ENCODE measurements around the gene DENND2C.
"Not testable (repeated sequence)": the region's sequence is repeated elsewhere in the genome, so short reads cannot be mapped to it uniquely, and the experiment has no call there.

DENND2C gene

GRCh38 chr1:114585231-114585630 lies 84.6 kb downstream of the DENND2C start:
- Histone ChIP-seq H3K4me3 (ENCODE audit: low read depth in 1 of 2, low read length in 2 of 2) (no peak overlapping the region), H3K36me3 (ENCODE audit: control insufficient read depth in 1 of 2, insufficient read depth in 2 of 2, low read length in 2 of 2) (no peaks in the 10 kb centered on the region), H3K9ac (ENCODE audit: low read depth in 1 of 2, low read length in 2 of 2) (no peak overlapping the region), H3K4me1 (ENCODE audit: control insufficient read depth in 1 of 2, insufficient read depth in 2 of 2, low read length in 2 of 2) (peaks cover 12 to 20% of the 10 kb centered on the region in 2 donors), H3K27me3 (ENCODE audit: control insufficient read depth in 1 of 2, insufficient read depth in 2 of 2, low read length in 2 of 2) (no peaks in the 10 kb centered on the region), H3K27ac (ENCODE audit: low read depth, low read length) (no peak overlapping the region), H3K9me3 (ENCODE audit: control insufficient read depth in 1 of 2, low read length in 2 of 2) (no peaks in the 10 kb centered on the region)

- peak within 1 kb of the TSS; percentile 91 to 99 for H3K9ac ChIP-seq (ENCODE audit: low read depth in 1 of 2, low read length in 2 of 2)
- peaks cover 8 to 23% of the 10 kb centered on the region in 2 donors for H3K36me3 ChIP-seq (ENCODE audit: control insufficient read depth in 1 of 2, insufficient read depth in 2 of 2, low read length in 2 of 2)
- peaks cover 12 to 14% of the 10 kb centered on the region in 2 donors for H3K4me1 ChIP-seq (ENCODE audit: control insufficient read depth in 1 of 2, insufficient read depth in 2 of 2, low read length in 2 of 2)
- H3K27me3 ChIP-seq (ENCODE audit: control insufficient read depth in 1 of 2, insufficient read depth in 2 of 2, low read length in 2 of 2), result no peaks in the 10 kb centered on the region
- H3K4me3 ChIP-seq (ENCODE audit: low read depth in 1 of 2, low read length in 2 of 2), result peak within 1 kb of the TSS; percentile 93 to 98
- H3K9me3 ChIP-seq (ENCODE audit: control insufficient read depth in 1 of 2, low read length in 2 of 2), result no peaks in the 10 kb centered on the region
- peak within 1 kb of the TSS; percentile 77 for H3K27ac ChIP-seq (ENCODE audit: low read depth, low read length)
Observed at GRCh38 chr1:114581335-114582287, 88.2 kb downstream of the DENND2C start, which contains the start of gene BCAS2. BCAS2 (minus strand) TSS chr1:114581615; CDS start chr1:114581591, 24 bp downstream.

- Histone ChIP-seq H3K27ac (ENCODE audit: low read depth, low read length) (no peak overlapping the region), H3K36me3 (ENCODE audit: control insufficient read depth in 1 of 2, insufficient read depth in 2 of 2, low read length in 2 of 2) (peaks cover 41 to 74% of the 10 kb centered on the region in 2 donors), H3K9me3 (ENCODE audit: control insufficient read depth in 1 of 2, low read length in 2 of 2) (no peaks in the 10 kb centered on the region), H3K4me1 (ENCODE audit: control insufficient read depth in 1 of 2, insufficient read depth in 2 of 2, low read length in 2 of 2) (no peaks in the 10 kb centered on the region), H3K27me3 (ENCODE audit: control insufficient read depth in 1 of 2, insufficient read depth in 2 of 2, low read length in 2 of 2) (no peaks in the 10 kb centered on the region), H3K9ac (ENCODE audit: low read depth in 1 of 2, low read length in 2 of 2) (no peak overlapping the region), H3K4me3 (ENCODE audit: low read depth in 1 of 2, low read length in 2 of 2) (no peak overlapping the region)
Observed at GRCh38 chr1:114574365-114574764, 95.5 kb downstream of the DENND2C start.

- peaks cover 5 to 40% of the 10 kb centered on the region in 2 donors for H3K36me3 ChIP-seq (ENCODE audit: control insufficient read depth in 1 of 2, insufficient read depth in 2 of 2, low read length in 2 of 2)
- H3K9me3 ChIP-seq (ENCODE audit: control insufficient read depth in 1 of 2, low read length in 2 of 2), result no peaks in the 10 kb centered on the region
- no peak overlapping the region for H3K27ac ChIP-seq (ENCODE audit: low read depth, low read length)
- H3K27me3 ChIP-seq (ENCODE audit: control insufficient read depth in 1 of 2, insufficient read depth in 2 of 2, low read length in 2 of 2), result no peaks in the 10 kb centered on the region
- no peak overlapping the region for H3K9ac ChIP-seq (ENCODE audit: low read depth in 1 of 2, low read length in 2 of 2)
- H3K4me1 ChIP-seq (ENCODE audit: control insufficient read depth in 1 of 2, insufficient read depth in 2 of 2, low read length in 2 of 2), result no peaks in the 10 kb centered on the region
- H3K4me3 ChIP-seq (ENCODE audit: low read depth in 1 of 2, low read length in 2 of 2), result no peak overlapping the region
Observed at GRCh38 chr1:114564141-114564540, 105.7 kb downstream of the DENND2C start.

- H3K9me3 ChIP-seq (ENCODE audit: control insufficient read depth in 1 of 2, low read length in 2 of 2); H3K4me1 ChIP-seq (ENCODE audit: control insufficient read depth in 1 of 2, insufficient read depth in 2 of 2, low read length in 2 of 2); H3K9ac ChIP-seq (ENCODE audit: low read depth in 1 of 2, low read length in 2 of 2); H3K27me3 ChIP-seq (ENCODE audit: control insufficient read depth in 1 of 2, insufficient read depth in 2 of 2, low read length in 2 of 2); H3K4me3 ChIP-seq (ENCODE audit: low read depth in 1 of 2, low read length in 2 of 2); H3K27ac ChIP-seq (ENCODE audit: low read depth, low read length): not testable (repeated sequence)
- H3K36me3 ChIP-seq (ENCODE audit: control insufficient read depth in 1 of 2, insufficient read depth in 2 of 2, low read length in 2 of 2), result peaks cover 5 to 30% of the 10 kb centered on the region in 2 donors
Observed at GRCh38 chr1:114562978-114563510, 106.8 kb downstream of the DENND2C start.

- Histone ChIP-seq H3K9me3 (ENCODE audit: control insufficient read depth in 1 of 2, low read length in 2 of 2) (no peaks in the 10 kb centered on the region), H3K27ac (ENCODE audit: low read depth, low read length) (no peak overlapping the region), H3K36me3 (ENCODE audit: control insufficient read depth in 1 of 2, insufficient read depth in 2 of 2, low read length in 2 of 2) (peaks cover 0 to 16% of the 10 kb centered on the region in 2 donors), H3K4me3 (ENCODE audit: low read depth in 1 of 2, low read length in 2 of 2) (no peak overlapping the region), H3K9ac (ENCODE audit: low read depth in 1 of 2, low read length in 2 of 2) (no peak overlapping the region), H3K27me3 (ENCODE audit: control insufficient read depth in 1 of 2, insufficient read depth in 2 of 2, low read length in 2 of 2) (no peaks in the 10 kb centered on the region), H3K4me1 (ENCODE audit: control insufficient read depth in 1 of 2, insufficient read depth in 2 of 2, low read length in 2 of 2) (no peaks in the 10 kb centered on the region)
Observed at GRCh38 chr1:114561333-114561732, 108.5 kb downstream of the DENND2C start.

- H3K36me3 ChIP-seq (ENCODE audit: control insufficient read depth in 1 of 2, insufficient read depth in 2 of 2, low read length in 2 of 2), result peaks cover 0 to 2% of the 10 kb centered on the region in 2 donors
- no peaks in the 10 kb centered on the region for H3K27me3 ChIP-seq (ENCODE audit: control insufficient read depth in 1 of 2, insufficient read depth in 2 of 2, low read length in 2 of 2)
- no peak overlapping the region for H3K27ac ChIP-seq (ENCODE audit: low read depth, low read length)
- no peak overlapping the region for H3K9ac ChIP-seq (ENCODE audit: low read depth in 1 of 2, low read length in 2 of 2)
- no peaks in the 10 kb centered on the region for H3K4me1 ChIP-seq (ENCODE audit: control insufficient read depth in 1 of 2, insufficient read depth in 2 of 2, low read length in 2 of 2)
- H3K4me3 ChIP-seq (ENCODE audit: low read depth in 1 of 2, low read length in 2 of 2), result no peak overlapping the region
- H3K9me3 ChIP-seq (ENCODE audit: control insufficient read depth in 1 of 2, low read length in 2 of 2), result no peaks in the 10 kb centered on the region
Observed at GRCh38 chr1:114559356-114559755, 110.5 kb downstream of the DENND2C start.

GRCh38 chr1:114558544-114558943 lies 111.3 kb downstream of the DENND2C start:
- Histone ChIP-seq H3K36me3 (ENCODE audit: control insufficient read depth in 1 of 2, insufficient read depth in 2 of 2, low read length in 2 of 2) (no peaks in the 10 kb centered on the region), H3K9me3 (ENCODE audit: control insufficient read depth in 1 of 2, low read length in 2 of 2) (no peaks in the 10 kb centered on the region), H3K27me3 (ENCODE audit: control insufficient read depth in 1 of 2, insufficient read depth in 2 of 2, low read length in 2 of 2) (no peaks in the 10 kb centered on the region), H3K4me1 (ENCODE audit: control insufficient read depth in 1 of 2, insufficient read depth in 2 of 2, low read length in 2 of 2) (no peaks in the 10 kb centered on the region), H3K27ac (ENCODE audit: low read depth, low read length) (no peak overlapping the region), H3K4me3 (ENCODE audit: low read depth in 1 of 2, low read length in 2 of 2) (no peak overlapping the region), H3K9ac (ENCODE audit: low read depth in 1 of 2, low read length in 2 of 2) (no peak overlapping the region)

- H3K36me3 ChIP-seq (ENCODE audit: control insufficient read depth in 1 of 2, insufficient read depth in 2 of 2, low read length in 2 of 2), result no peaks in the 10 kb centered on the region
- no peak overlapping the region for H3K27ac ChIP-seq (ENCODE audit: low read depth, low read length)
- no peaks in the 10 kb centered on the region for H3K4me1 ChIP-seq (ENCODE audit: control insufficient read depth in 1 of 2, insufficient read depth in 2 of 2, low read length in 2 of 2)
- H3K27me3 ChIP-seq (ENCODE audit: control insufficient read depth in 1 of 2, insufficient read depth in 2 of 2, low read length in 2 of 2), result no peaks in the 10 kb centered on the region
- no peak overlapping the region for H3K9ac ChIP-seq (ENCODE audit: low read depth in 1 of 2, low read length in 2 of 2)
- no peak overlapping the region for H3K4me3 ChIP-seq (ENCODE audit: low read depth in 1 of 2, low read length in 2 of 2)
- H3K9me3 ChIP-seq (ENCODE audit: control insufficient read depth in 1 of 2, low read length in 2 of 2), result no peaks in the 10 kb centered on the region
Observed at GRCh38 chr1:114554577-114554976, 115.3 kb downstream of the DENND2C start.

- no peak overlapping the region for H3K9ac ChIP-seq (ENCODE audit: low read depth in 1 of 2, low read length in 2 of 2)
- H3K4me3 ChIP-seq (ENCODE audit: low read depth in 1 of 2, low read length in 2 of 2), result no peak overlapping the region
- H3K27ac ChIP-seq (ENCODE audit: low read depth, low read length), result no peak overlapping the region
- no peaks in the 10 kb centered on the region for H3K36me3 ChIP-seq (ENCODE audit: control insufficient read depth in 1 of 2, insufficient read depth in 2 of 2, low read length in 2 of 2)
- no peaks in the 10 kb centered on the region for H3K27me3 ChIP-seq (ENCODE audit: control insufficient read depth in 1 of 2, insufficient read depth in 2 of 2, low read length in 2 of 2)
- no peaks in the 10 kb centered on the region for H3K4me1 ChIP-seq (ENCODE audit: control insufficient read depth in 1 of 2, insufficient read depth in 2 of 2, low read length in 2 of 2)
- no peaks in the 10 kb centered on the region for H3K9me3 ChIP-seq (ENCODE audit: control insufficient read depth in 1 of 2, low read length in 2 of 2)
Observed at GRCh38 chr1:114552106-114552639, 117.7 kb downstream of the DENND2C start.
